Measurements from ENCODE around the gene CCR6. TPM values are rescaled to one million over a fixed set of nuclear protein-coding genes. Genes with fewer than 3 reads are reported as not detected.

CCR6 gene
- total RNA-seq, 1 experiment from 2014 or later = not detected

DNA sequence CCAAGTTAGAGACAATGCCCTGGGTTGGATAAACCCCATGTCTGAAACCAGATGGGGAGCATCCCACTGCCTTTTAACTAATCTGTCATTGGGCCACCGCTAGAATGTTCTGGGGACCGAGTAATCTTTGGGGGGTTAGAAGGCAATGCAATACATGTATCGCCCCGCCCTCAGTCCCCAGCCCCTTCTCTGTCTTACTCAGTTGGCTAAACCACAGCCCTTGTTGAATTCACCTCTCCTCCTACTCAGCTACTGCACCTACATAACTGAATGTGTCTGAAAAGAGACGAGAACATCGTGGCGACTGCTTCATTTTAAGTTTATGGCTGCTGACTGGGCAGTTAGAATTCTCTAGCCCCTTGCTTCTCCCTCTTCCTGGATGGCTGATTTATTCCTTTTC is 15.1 kb upstream of the CCR6 start:
- Mint-ChIP-seq H3K4me1 (peaks cover 0 to 4% of the 10 kb centered on the region in 2 experiments; a peak in 1 of 4 replicates), H3K27ac (no peak overlapping the region), H3K27me3 (ENCODE audit: low read depth) (no peaks in the 10 kb centered on the region), H3K9me3 (peaks cover 0 to 2% of the 10 kb centered on the region in 2 experiments; a peak in 1 of 5 replicates), H3K36me3 (ENCODE audit: insufficient read depth in 1 of 3, low read depth in 3 of 3) (peaks cover 0 to 2% (median 0%) of the 10 kb centered on the region in 3 experiments; a peak in 1 of 7 replicates), H3K4me3 (no peak overlapping the region)
- H3K9ac ChIP-seq (ENCODE audit: extremely low read depth, insufficient read length, low read length) = no peak overlapping the region
- no peaks in the 10 kb centered on the region for H3K79me2 ChIP-seq (ENCODE audit: insufficient read depth, low read length)
- no peaks in the 10 kb centered on the region for H3K27me3 ChIP-seq (ENCODE audit: insufficient read depth, low read length)
- H3K56ac ChIP-seq (ENCODE audit: insufficient read length, low read depth, low read length) = no peak overlapping the region
- H4K8ac ChIP-seq (replicated peaks; ENCODE audit: insufficient read length, low read depth, low read length) = no peak overlapping the region
- H3K9me3 ChIP-seq (ENCODE audit: control insufficient read depth, low read depth, low read length) = no peaks in the 10 kb centered on the region
- no peak overlapping the region for H3K4me2 ChIP-seq (ENCODE audit: insufficient read depth, insufficient read length, low read length)
- H2BK5ac ChIP-seq (ENCODE audit: insufficient read length, low read length) = no peak overlapping the region
- no peak overlapping the region for H2BK120ac ChIP-seq (ENCODE audit: low read depth, low read length, poor library complexity, severe bottlenecking)
- no peak overlapping the region for H3K18ac ChIP-seq (ENCODE audit: insufficient read length, low read depth, low read length)
- H2BK12ac ChIP-seq (ENCODE audit: insufficient read length, low read depth, low read length) = no peak overlapping the region
- no peak overlapping the region for H4K91ac ChIP-seq (ENCODE audit: insufficient read length, low read depth, low read length)
- DNase-seq = no peak
- WGBS (ENCODE audit: extremely low coverage, insufficient read length, low lambda C conversion rate) = no CpG with 5 or more reads among the region's 7 CpGs
- H3T11ph ChIP-seq (ENCODE audit: low read length) = no peak overlapping the region
- no peak overlapping the region for H3K4ac ChIP-seq (ENCODE audit: low read depth, low read length)
- H3K27ac ChIP-seq (ENCODE audit: insufficient read length, low read depth, low read length) = no peak overlapping the region
- no peak overlapping the region for H4K5ac ChIP-seq (ENCODE audit: insufficient read length, low read depth, low read length)
- H2AFZ ChIP-seq (ENCODE audit: low read length) = no peak overlapping the region
- H2BK15ac ChIP-seq (ENCODE audit: low read depth, low read length) = no peak overlapping the region
- H2AK5ac ChIP-seq (ENCODE audit: insufficient read length, low read length) = no peak overlapping the region
- H3K14ac ChIP-seq (ENCODE audit: insufficient read depth, low read length) = no peak overlapping the region
- H3K79me1 ChIP-seq (ENCODE audit: insufficient read depth, low read depth, low read length, poor library complexity, severe bottlenecking) = no peaks in the 10 kb centered on the region
- H3K23ac ChIP-seq (ENCODE audit: insufficient read length, low read depth, low read length) = no peak overlapping the region
- H3K4me1 ChIP-seq (ENCODE audit: insufficient read depth, low read length) = no peaks in the 10 kb centered on the region
- no peaks in the 10 kb centered on the region for H3K23me2 ChIP-seq (ENCODE audit: insufficient read length, low read depth, low read length, poor library complexity, severe bottlenecking)
- no peak overlapping the region for H2BK20ac ChIP-seq (ENCODE audit: low read depth, low read length, poor library complexity, severe bottlenecking)
- TF ChIP-seq, protein P1, sequence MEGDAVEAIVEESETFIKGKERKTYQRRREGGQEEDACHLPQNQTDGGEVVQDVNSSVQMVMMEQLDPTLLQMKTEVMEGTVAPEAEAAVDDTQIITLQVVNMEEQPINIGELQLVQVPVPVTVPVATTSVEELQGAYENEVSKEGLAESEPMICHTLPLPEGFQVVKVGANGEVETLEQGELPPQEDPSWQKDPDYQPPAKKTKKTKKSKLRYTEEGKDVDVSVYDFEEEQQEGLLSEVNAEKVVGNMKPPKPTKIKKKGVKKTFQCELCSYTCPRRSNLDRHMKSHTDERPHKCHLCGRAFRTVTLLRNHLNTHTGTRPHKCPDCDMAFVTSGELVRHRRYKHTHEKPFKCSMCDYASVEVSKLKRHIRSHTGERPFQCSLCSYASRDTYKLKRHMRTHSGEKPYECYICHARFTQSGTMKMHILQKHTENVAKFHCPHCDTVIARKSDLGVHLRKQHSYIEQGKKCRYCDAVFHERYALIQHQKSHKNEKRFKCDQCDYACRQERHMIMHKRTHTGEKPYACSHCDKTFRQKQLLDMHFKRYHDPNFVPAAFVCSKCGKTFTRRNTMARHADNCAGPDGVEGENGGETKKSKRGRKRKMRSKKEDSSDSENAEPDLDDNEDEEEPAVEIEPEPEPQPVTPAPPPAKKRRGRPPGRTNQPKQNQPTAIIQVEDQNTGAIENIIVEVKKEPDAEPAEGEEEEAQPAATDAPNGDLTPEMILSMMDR (conservative IDR thresholded peaks at IDR 0.05) = no peak
- H4K20me1 ChIP-seq (ENCODE audit: control insufficient read depth, insufficient read depth, insufficient read length) = no peaks in the 10 kb centered on the region
